HEK293 (cell line): ENCODE measurements around the gene CS.

Source experiments
- CTCF ChIA-PET: fragments of 350-600 bp; formaldehyde crosslinking; extraction: SDS; loops from one replicate; lab custom pipeline; 2021; ENCODE audit warnings: antibody characterized with exemption; lab: Yijun Ruan, JAX
- POLR2A ChIA-PET: fragments of 300-600 bp; formaldehyde crosslinking; extraction: SDS; loops from one replicate; lab custom pipeline; 2020; ENCODE audit warnings: antibody characterized with exemption, inconsistent platforms; lab: Yijun Ruan, JAX
- H3K27ac ChIP-seq: fragments of 200-500 bp; sonication (Bioruptor generic); 2 replicates; pipeline ENCODE4 v1.5.1; 2014; ENCODE audit warnings: low read depth, low read length, control low read depth, inconsistent platforms; ENCODE audit errors: extremely low read depth
- H3K36me3 ChIP-seq, 2 experiments: fragments of 200-500 bp in 1 of 2; sonication (Bioruptor generic) in 1 of 2; 1 replicate in 1 of 2; 2 replicates in 1 of 2; pipeline ENCODE4 v1.5.1; 2014 to 2017; ENCODE audit warnings: inconsistent platforms in 2 of 2, low read length in 2 of 2; ENCODE audit not compliant: control insufficient read depth in 2 of 2, insufficient read depth in 1 of 2
- H3K4me1 ChIP-seq: fragments of 200-500 bp; sonication (Bioruptor generic); 2 replicates; pipeline ENCODE4 v1.5.1; 2014; ENCODE audit warnings: mild to moderate bottlenecking, low read length, inconsistent platforms; ENCODE audit not compliant: control insufficient read depth, insufficient read depth
- H3K4me3 ChIP-seq: 2 replicates; pipeline ENCODE4 v1.5.1; 2011; ENCODE audit warnings: low read depth, mild to moderate bottlenecking, control low read depth, low read length, moderate library complexity
- H3K9me3 ChIP-seq: fragments of 200-500 bp; sonication (Bioruptor generic); 2 replicates; pipeline ENCODE4 v1.5.1; 2014; ENCODE audit warnings: low read depth, low read length, inconsistent platforms; ENCODE audit not compliant: control insufficient read depth, insufficient read depth
- IKZF3 ChIP-seq: fragments of 450-650 bp; IDR thresholded peaks from 2 replicates; pipeline ENCODE4 v1.5.0; 2018; ENCODE audit warnings: missing biosample characterization, mild to moderate bottlenecking, missing genetic modification characterization, moderate library complexity
- KLF16 ChIP-seq: fragments of 450-650 bp; formaldehyde crosslinking; IDR thresholded peaks from 2 replicates; pipeline ENCODE4 v1.5.1; 2017; ENCODE audit warnings: missing biosample characterization, missing genetic modification characterization
- MYNN ChIP-seq: fragments of 450-650 bp; formaldehyde crosslinking; IDR thresholded peaks from 2 replicates; pipeline ENCODE4 v1.5.1; 2016; ENCODE audit warnings: missing biosample characterization, missing genetic modification characterization, borderline replicate concordance
- ZBTB20 ChIP-seq: fragments of 450-650 bp; formaldehyde crosslinking; IDR thresholded peaks from 2 replicates; pipeline ENCODE4 v1.5.1; 2016; ENCODE audit warnings: missing biosample characterization, missing genetic modification characterization
- ZEB2 ChIP-seq: fragments of 450-650 bp; formaldehyde crosslinking; IDR thresholded peaks from 2 replicates; pipeline ENCODE4 v1.5.1; 2016; ENCODE audit warnings: missing biosample characterization, missing genetic modification characterization
- ZNF121 ChIP-seq: fragments of 450-650 bp; formaldehyde crosslinking; IDR thresholded peaks from 2 replicates; pipeline ENCODE4 v1.5.1; 2016; ENCODE audit warnings: missing biosample characterization, missing genetic modification characterization
- ZNF221 ChIP-seq: fragments of 450-650 bp; formaldehyde crosslinking; IDR thresholded peaks from 2 replicates; pipeline ENCODE4 v1.5.1; 2017; ENCODE audit warnings: missing biosample characterization, missing genetic modification characterization, borderline replicate concordance
- ZNF248 ChIP-seq: fragments of 450-650 bp; formaldehyde crosslinking; IDR thresholded peaks from 2 replicates; pipeline ENCODE4 v1.5.1; 2017; ENCODE audit warnings: missing biosample characterization, missing genetic modification characterization
- ZNF324 ChIP-seq: fragments of 450-650 bp; formaldehyde crosslinking; IDR thresholded peaks from 2 replicates; pipeline ENCODE4 v1.5.1; 2016; ENCODE audit warnings: missing biosample characterization, missing genetic modification characterization
- ZNF37A ChIP-seq: fragments of 450-650 bp; IDR thresholded peaks from 2 replicates; pipeline ENCODE4 v1.5.1; 2018; ENCODE audit warnings: missing biosample characterization, missing genetic modification characterization
- TF ChIP-seq, protein P1 (sequence below): fragments of 450-650 bp; IDR thresholded peaks from 2 replicates; pipeline ENCODE4 v1.5.1; 2018; ENCODE audit warnings: missing biosample characterization, mild to moderate bottlenecking, missing genetic modification characterization
- TF ChIP-seq, protein P2 (sequence below): fragments of 450-650 bp; formaldehyde crosslinking; optimal IDR thresholded peaks from 2 replicates; pipeline ENCODE3; 2016; ENCODE audit warnings: missing biosample characterization, mild to moderate bottlenecking, missing genetic modification characterization
- TF ChIP-seq, protein P3 (sequence below): fragments of 450-650 bp; formaldehyde crosslinking; conservative IDR thresholded peaks from 2 replicates; pipeline ENCODE4 v1.5.1; 2016; ENCODE audit warnings: low read depth, missing biosample characterization, missing genetic modification characterization
- TF ChIP-seq, protein P4 (sequence below): IDR thresholded peaks from 2 replicates; pipeline ENCODE4 v1.6.1; 2011; ENCODE audit warnings: mild to moderate bottlenecking, low read depth, low read length, borderline replicate concordance

The CS gene

DNA sequence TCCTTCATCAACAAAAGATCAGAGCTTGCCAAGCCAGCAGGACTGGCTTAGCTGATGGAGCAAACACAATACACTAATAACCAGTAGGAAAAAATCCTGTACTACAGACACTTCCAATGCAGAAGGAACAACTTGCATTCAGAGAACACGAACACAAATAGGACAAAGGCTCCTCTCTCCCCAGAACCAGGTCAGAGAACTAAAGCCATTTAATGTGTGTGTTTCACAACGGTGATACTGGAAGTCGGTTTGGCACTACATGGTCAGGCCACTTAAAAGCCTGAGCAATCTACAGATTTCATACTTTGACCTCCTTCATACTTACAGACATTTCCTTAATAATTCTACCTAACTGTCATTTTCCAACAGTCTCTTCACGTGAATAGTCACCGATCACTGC lies 6.3 kb downstream of the CS start:
- no peaks in the 10 kb centered on the region for H3K9me3 ChIP-seq
- H3K4me3 ChIP-seq, result no peak overlapping the region
- peaks cover 25 to 65% of the 10 kb centered on the region in 2 experiments for H3K36me3 ChIP-seq
- H3K4me1 ChIP-seq, result peaks cover under 1% of the 10 kb centered on the region; the same call in 1 of the 2 replicates
- TF ChIP-seq, protein P1, sequence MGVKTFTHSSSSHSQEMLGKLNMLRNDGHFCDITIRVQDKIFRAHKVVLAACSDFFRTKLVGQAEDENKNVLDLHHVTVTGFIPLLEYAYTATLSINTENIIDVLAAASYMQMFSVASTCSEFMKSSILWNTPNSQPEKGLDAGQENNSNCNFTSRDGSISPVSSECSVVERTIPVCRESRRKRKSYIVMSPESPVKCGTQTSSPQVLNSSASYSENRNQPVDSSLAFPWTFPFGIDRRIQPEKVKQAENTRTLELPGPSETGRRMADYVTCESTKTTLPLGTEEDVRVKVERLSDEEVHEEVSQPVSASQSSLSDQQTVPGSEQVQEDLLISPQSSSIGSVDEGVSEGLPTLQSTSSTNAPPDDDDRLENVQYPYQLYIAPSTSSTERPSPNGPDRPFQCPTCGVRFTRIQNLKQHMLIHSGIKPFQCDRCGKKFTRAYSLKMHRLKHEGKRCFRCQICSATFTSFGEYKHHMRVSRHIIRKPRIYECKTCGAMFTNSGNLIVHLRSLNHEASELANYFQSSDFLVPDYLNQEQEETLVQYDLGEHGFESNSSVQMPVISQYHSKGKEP (tag by site-specific recombination), result no peak
- TF ChIP-seq ZNF37A (tag by site-specific recombination) (no peak), ZNF221 (tag by site-specific recombination) (no peak), ZNF248 (tag by site-specific recombination) (no peak)
- TF ChIP-seq, protein P2, sequence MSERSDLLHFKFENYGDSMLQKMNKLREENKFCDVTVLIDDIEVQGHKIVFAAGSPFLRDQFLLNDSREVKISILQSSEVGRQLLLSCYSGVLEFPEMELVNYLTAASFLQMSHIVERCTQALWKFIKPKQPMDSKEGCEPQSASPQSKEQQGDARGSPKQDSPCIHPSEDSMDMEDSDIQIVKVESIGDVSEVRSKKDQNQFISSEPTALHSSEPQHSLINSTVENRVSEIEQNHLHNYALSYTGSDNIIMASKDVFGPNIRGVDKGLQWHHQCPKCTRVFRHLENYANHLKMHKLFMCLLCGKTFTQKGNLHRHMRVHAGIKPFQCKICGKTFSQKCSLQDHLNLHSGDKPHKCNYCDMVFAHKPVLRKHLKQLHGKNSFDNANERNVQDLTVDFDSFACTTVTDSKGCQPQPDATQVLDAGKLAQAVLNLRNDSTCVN (tag by site-specific recombination), result no peak
- TF ChIP-seq, all 188 proteins: peak for 0
- ChIA-PET CTCF (interaction anchor here (0.7 to 1.1 kb wide), 2 partner anchors 37 to 104 kb away, joined by 3 read pairs; partner anchors contain the start of gene SMARCC2), POLR2A (interaction anchor here (0.6 kb wide), 1 partner anchor 99 kb away, joined by 3 read pairs; no protein-coding TSS in a partner anchor)
- no peak overlapping the region for H3K27ac ChIP-seq

DNA sequence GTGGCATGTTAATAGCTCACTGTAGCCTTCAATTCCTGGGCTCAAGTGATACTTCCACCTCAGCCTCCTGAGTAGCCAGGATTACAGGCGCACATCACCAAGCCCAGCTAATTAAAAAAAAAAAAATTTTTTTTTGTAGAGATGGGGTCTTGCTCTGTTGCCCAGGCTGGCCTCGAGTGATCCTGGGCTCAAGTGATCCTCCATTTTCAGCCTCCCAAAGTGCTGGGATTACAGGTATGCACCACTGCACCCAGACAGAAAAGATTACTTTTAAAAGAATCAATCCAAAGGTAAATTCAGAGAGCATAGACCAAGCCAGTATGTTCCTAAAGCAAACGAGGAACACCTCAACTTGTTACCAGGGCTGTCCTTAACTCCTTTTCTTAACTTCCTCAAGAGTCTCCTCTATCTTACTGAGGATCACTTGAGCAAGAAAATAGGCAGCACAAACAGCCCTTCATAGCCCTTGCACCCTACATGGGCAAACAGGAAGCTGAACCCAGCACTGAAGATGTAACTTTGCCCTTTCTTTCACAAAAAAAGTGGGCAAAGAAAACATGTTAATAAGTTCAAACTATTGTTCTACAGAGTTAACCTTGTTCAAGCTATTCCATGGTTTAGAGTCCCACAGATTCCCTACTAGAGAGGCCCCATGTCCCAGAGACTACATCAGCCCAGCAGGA lies 11.3 kb downstream of the CS start:
- H3K4me3 ChIP-seq, result no peak overlapping the region
- no peaks in the 10 kb centered on the region for H3K4me1 ChIP-seq
- no peaks in the 10 kb centered on the region for H3K9me3 ChIP-seq
- CTCF ChIA-PET, result interaction anchor here (0.6 to 0.9 kb wide), 5 partner anchors 9 to 632 kb away, joined by 3 to 5 read pairs (median 3); partner anchors contain the start of gene SMARCC2
- H3K27ac ChIP-seq, result no peak overlapping the region
- POLR2A ChIA-PET, result interaction anchor here (0.5 kb wide), 1 partner anchor 284 kb away, joined by 3 read pairs; no protein-coding TSS in a partner anchor
- TF ChIP-seq ZNF37A (tag by site-specific recombination) (no peak), ZNF121 (tag by site-specific recombination) (peak; percentile 93)
- peaks cover 39 to 64% of the 10 kb centered on the region in 2 experiments for H3K36me3 ChIP-seq

DNA sequence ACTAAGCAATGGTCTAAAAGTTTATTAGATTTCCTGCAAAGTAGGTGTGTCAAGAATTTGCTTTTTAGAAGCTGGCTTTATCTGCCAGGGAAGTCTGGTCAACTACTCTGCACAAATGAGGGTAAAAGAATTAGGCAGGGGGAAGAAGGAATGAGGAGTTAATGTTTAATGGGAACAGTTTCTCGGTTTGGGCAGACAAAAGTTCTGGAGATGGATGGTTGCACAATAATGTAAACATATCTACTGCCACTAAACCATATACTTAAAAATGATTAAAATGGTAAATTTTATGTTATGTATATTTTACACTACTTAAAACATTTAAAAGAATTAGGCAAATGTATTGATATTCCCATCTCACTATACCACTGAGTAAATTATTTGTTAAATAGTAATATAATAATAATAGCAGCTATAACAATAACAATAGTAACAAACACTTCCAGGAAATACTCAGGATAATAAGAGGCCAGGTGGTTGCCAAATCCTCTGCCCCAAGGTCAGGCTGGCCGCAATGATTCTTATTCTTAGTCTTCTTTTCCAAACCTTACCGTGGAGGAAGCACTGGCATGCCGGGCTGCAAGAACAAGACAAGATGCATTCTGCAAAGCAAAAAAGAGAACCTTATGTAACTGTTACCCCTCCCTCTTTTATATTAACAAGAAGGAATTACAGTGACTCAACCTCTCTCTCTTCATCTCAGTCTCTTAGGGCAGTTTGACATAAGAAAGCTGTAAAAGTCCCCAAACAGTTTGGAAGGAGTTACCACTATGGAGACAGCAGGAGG lies 13.9 kb downstream of the CS start:
- no peak for TF ChIP-seq ZEB2 (tag by site-specific recombination)
- no peak for TF ChIP-seq KLF16
- TF ChIP-seq, protein P3, sequence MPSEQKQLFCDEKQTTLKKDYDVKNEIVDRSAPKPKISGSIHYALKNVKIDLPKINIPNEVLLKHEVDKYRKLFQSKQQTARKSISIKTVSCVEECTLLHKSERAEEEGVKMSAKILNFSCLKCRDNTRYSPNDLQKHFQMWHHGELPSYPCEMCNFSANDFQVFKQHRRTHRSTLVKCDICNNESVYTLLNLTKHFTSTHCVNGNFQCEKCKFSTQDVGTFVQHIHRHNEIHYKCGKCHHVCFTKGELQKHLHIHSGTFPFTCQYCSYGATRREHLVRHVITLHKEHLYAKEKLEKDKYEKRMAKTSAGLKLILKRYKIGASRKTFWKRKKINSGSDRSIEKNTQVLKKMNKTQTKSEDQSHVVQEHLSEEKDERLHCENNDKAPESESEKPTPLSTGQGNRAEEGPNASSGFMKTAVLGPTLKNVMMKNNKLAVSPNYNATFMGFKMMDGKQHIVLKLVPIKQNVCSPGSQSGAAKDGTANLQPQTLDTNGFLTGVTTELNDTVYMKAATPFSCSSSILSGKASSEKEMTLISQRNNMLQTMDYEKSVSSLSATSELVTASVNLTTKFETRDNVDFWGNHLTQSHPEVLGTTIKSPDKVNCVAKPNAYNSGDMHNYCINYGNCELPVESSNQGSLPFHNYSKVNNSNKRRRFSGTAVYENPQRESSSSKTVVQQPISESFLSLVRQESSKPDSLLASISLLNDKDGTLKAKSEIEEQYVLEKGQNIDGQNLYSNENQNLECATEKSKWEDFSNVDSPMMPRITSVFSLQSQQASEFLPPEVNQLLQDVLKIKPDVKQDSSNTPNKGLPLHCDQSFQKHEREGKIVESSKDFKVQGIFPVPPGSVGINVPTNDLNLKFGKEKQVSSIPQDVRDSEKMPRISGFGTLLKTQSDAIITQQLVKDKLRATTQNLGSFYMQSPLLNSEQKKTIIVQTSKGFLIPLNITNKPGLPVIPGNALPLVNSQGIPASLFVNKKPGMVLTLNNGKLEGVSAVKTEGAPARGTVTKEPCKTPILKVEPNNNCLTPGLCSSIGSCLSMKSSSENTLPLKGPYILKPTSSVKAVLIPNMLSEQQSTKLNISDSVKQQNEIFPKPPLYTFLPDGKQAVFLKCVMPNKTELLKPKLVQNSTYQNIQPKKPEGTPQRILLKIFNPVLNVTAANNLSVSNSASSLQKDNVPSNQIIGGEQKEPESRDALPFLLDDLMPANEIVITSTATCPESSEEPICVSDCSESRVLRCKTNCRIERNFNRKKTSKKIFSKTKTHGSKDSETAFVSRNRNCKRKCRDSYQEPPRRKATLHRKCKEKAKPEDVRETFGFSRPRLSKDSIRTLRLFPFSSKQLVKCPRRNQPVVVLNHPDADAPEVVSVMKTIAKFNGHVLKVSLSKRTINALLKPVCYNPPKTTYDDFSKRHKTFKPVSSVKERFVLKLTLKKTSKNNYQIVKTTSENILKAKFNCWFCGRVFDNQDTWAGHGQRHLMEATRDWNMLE (tag by site-specific recombination), result no peak
- TF ChIP-seq, protein P4, sequence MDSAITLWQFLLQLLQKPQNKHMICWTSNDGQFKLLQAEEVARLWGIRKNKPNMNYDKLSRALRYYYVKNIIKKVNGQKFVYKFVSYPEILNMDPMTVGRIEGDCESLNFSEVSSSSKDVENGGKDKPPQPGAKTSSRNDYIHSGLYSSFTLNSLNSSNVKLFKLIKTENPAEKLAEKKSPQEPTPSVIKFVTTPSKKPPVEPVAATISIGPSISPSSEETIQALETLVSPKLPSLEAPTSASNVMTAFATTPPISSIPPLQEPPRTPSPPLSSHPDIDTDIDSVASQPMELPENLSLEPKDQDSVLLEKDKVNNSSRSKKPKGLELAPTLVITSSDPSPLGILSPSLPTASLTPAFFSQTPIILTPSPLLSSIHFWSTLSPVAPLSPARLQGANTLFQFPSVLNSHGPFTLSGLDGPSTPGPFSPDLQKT, result no peak
- TF ChIP-seq IKZF3 (tag by site-specific recombination), result no peak
- no peak for TF ChIP-seq MYNN (tag by site-specific recombination)
- TF ChIP-seq ZNF324 (tag by site-specific recombination), result no peak
- no peak for TF ChIP-seq ZBTB20 (tag by site-specific recombination)
- no peaks in the 10 kb centered on the region for H3K4me1 ChIP-seq
- ChIA-PET POLR2A (interaction anchor here (1.0 to 1.5 kb wide), 3 partner anchors 11 to 13 kb away, joined by 4 to 6 read pairs (median 6); no protein-coding TSS in a partner anchor), CTCF (interaction anchor here (0.6 to 2.2 kb wide), 5 partner anchors 11 to 823 kb away, joined by 3 to 9 read pairs (median 3); partner anchors contain the start of gene ANKRD52)
- H3K27ac ChIP-seq, result no peak overlapping the region
- H3K36me3 ChIP-seq, result peaks cover 50 to 78% of the 10 kb centered on the region in 2 experiments
- no peaks in the 10 kb centered on the region for H3K9me3 ChIP-seq
- H3K4me3 ChIP-seq, result no peak overlapping the region
